ENCODE results near the gene CERS4. TPM values are rescaled to one million over a fixed set of nuclear protein-coding genes. Genes with fewer than 3 reads are reported as not detected.
A peak's percentile ranks its signal among the peaks of the same experiment; 100 is the strongest.

Gene CERS4
- polyA plus RNA-seq (ENCODE audit: low read depth in 6 of 6): 10 to 100 TPM; 36.3 to 53.3 (median 43.7) TPM

GRCh38 chr19:8208922-8209461 lies at the start of gene CERS4:
CERS4 (plus strand) TSS chr19:8209370; CDS start chr19:8251077, 41,707 bp downstream.
- Mint-ChIP-seq H3K27ac (peak within 1 kb of the TSS; percentile 98 to 100 (median 99)), H3K4me1 (peaks cover 30 to 57% (median 51%) of the 10 kb centered on the region in 3 donors), H3K9me3 (no peaks in the 10 kb centered on the region), H3K27me3 (no peaks in the 10 kb centered on the region), H3K4me3 (peak within 1 kb of the TSS; percentile 89 to 99 (median 97)), H3K36me3 (peaks cover 0 to 9% of the 10 kb centered on the region in 2 donors)
- ATAC-seq (ENCODE audit: low read depth in 2 of 2) (peak; percentile 71 to 74), DNase-seq (no peak)

GRCh38 chr19:8161135-8161646 lies 48.0 kb upstream of the CERS4 start:
- no peaks in the 10 kb centered on the region for H3K9me3 Mint-ChIP-seq
- peaks cover 3 to 8% (median 7%) of the 10 kb centered on the region in 3 donors for H3K27me3 Mint-ChIP-seq
- H3K36me3 Mint-ChIP-seq: no peaks in the 10 kb centered on the region
- DNase-seq (peak; percentile 36), ATAC-seq (ENCODE audit: low read depth in 2 of 2) (peak; percentile 37 to 79)
- H3K27ac Mint-ChIP-seq: peak overlapping the region in 1 of 6 donors; percentile 43
- peaks cover 16 to 24% (median 18%) of the 10 kb centered on the region in 3 donors for H3K4me1 Mint-ChIP-seq
- no peak overlapping the region for H3K4me3 Mint-ChIP-seq

GRCh38 chr19:8163759-8164158 lies 45.4 kb upstream of the CERS4 start:
- Mint-ChIP-seq H3K4me3 (no peak overlapping the region), H3K27me3 (no peaks in the 10 kb centered on the region), H3K4me1 (peaks cover 11 to 21% (median 18%) of the 10 kb centered on the region in 3 donors), H3K36me3 (no peaks in the 10 kb centered on the region), H3K9me3 (no peaks in the 10 kb centered on the region), H3K27ac (no peak overlapping the region)
- DNase-seq (no peak), ATAC-seq (ENCODE audit: low read depth in 2 of 2) (no peak)

GRCh38 chr19:8167985-8168384 lies 41.2 kb upstream of the CERS4 start:
- Mint-ChIP-seq H3K9me3 (no peaks in the 10 kb centered on the region), H3K4me1 (peaks cover 4 to 9% (median 7%) of the 10 kb centered on the region in 3 donors), H3K27me3 (peaks cover 0 to 5% (median 0%) of the 10 kb centered on the region in 3 donors), H3K4me3 (no peak overlapping the region), H3K36me3 (no peaks in the 10 kb centered on the region), H3K27ac (peak overlapping the region in 1 of 6 donors; percentile 47)
- ATAC-seq (ENCODE audit: low read depth in 2 of 2): no peak
- DNase-seq: no peak

GRCh38 chr19:8168537-8168936 lies 40.6 kb upstream of the CERS4 start:
- H3K27ac Mint-ChIP-seq: peak overlapping the region in 2 of 6 donors; percentile 20 to 47
- H3K36me3 Mint-ChIP-seq: no peaks in the 10 kb centered on the region
- no peak for DNase-seq
- H3K4me3 Mint-ChIP-seq: no peak overlapping the region
- H3K27me3 Mint-ChIP-seq: peaks cover 0 to 5% (median 0%) of the 10 kb centered on the region in 3 donors
- no peak for ATAC-seq (ENCODE audit: low read depth in 2 of 2)
- H3K9me3 Mint-ChIP-seq: no peaks in the 10 kb centered on the region
- peaks cover 4 to 9% (median 7%) of the 10 kb centered on the region in 3 donors for H3K4me1 Mint-ChIP-seq

GRCh38 chr19:8174706-8175105 lies 34.5 kb upstream of the CERS4 start:
- Mint-ChIP-seq H3K36me3 (no peaks in the 10 kb centered on the region), H3K27me3 (peaks cover 0 to 5% (median 0%) of the 10 kb centered on the region in 3 donors), H3K9me3 (no peaks in the 10 kb centered on the region), H3K27ac (no peak overlapping the region), H3K4me1 (peaks cover 0 to 4% (median 0%) of the 10 kb centered on the region in 3 donors), H3K4me3 (no peak overlapping the region)
- DNase-seq: no peak
- no peak for ATAC-seq (ENCODE audit: low read depth in 2 of 2)

GRCh38 chr19:8180018-8180417 lies 29.2 kb upstream of the CERS4 start:
- Mint-ChIP-seq H3K4me3 (no peak overlapping the region), H3K36me3 (no peaks in the 10 kb centered on the region), H3K4me1 (peaks cover 6 to 30% (median 8%) of the 10 kb centered on the region in 3 donors), H3K27ac (no peak overlapping the region), H3K9me3 (no peaks in the 10 kb centered on the region), H3K27me3 (no peaks in the 10 kb centered on the region)
- ATAC-seq (ENCODE audit: low read depth in 2 of 2): no peak
- no peak for DNase-seq

- Mint-ChIP-seq H3K4me3 (no peak overlapping the region), H3K9me3 (no peaks in the 10 kb centered on the region)
Measured at GRCh38 chr19:8184274-8184673, 24.9 kb upstream of the CERS4 start.

GRCh38 chr19:8185343-8186068 lies 23.7 kb upstream of the CERS4 start:
- Mint-ChIP-seq H3K4me3 (no peak overlapping the region), H3K36me3 (no peaks in the 10 kb centered on the region), H3K27me3 (no peaks in the 10 kb centered on the region), H3K27ac (peak overlapping the region in 2 of 6 donors; percentile 47 to 63), H3K4me1 (peaks cover 18 to 46% (median 18%) of the 10 kb centered on the region in 3 donors), H3K9me3 (no peaks in the 10 kb centered on the region)
- no peak for DNase-seq
- ATAC-seq (ENCODE audit: low read depth in 2 of 2): no peak

More at GRCh38 chr19:8184274-8184673, 24.9 kb upstream of the CERS4 start:
- Mint-ChIP-seq H3K27ac (peak overlapping the region in 1 of 6 donors; percentile 44), H3K36me3 (no peaks in the 10 kb centered on the region), H3K4me1 (peaks cover 18 to 41% (median 18%) of the 10 kb centered on the region in 3 donors), H3K27me3 (no peaks in the 10 kb centered on the region)
- ATAC-seq (ENCODE audit: low read depth in 2 of 2) (no peak), DNase-seq (no peak)

- DNase-seq (peak; percentile 33), ATAC-seq (ENCODE audit: low read depth in 2 of 2) (no peak)
- Mint-ChIP-seq H3K27ac (peak overlapping the region; percentile 96 to 100 (median 100)), H3K27me3 (no peaks in the 10 kb centered on the region), H3K9me3 (peaks cover 0 to 7% (median 3%) of the 10 kb centered on the region in 7 donors), H3K36me3 (no peaks in the 10 kb centered on the region), H3K4me1 (peaks cover 51 to 84% (median 68%) of the 10 kb centered on the region in 3 donors), H3K4me3 (peak overlapping the region; percentile 71 to 92 (median 84))
Measured at GRCh38 chr19:8192221-8192820, 16.8 kb upstream of the CERS4 start.

- ATAC-seq (ENCODE audit: low read depth in 2 of 2): peak; percentile 21 to 22
- Mint-ChIP-seq H3K27ac (peak overlapping the region; percentile 96 to 100 (median 100)), H3K4me3 (peak overlapping the region; percentile 71 to 95 (median 84)), H3K27me3 (no peaks in the 10 kb centered on the region), H3K9me3 (peaks cover 0 to 7% (median 3%) of the 10 kb centered on the region in 7 donors), H3K36me3 (no peaks in the 10 kb centered on the region), H3K4me1 (peaks cover 52 to 81% (median 73%) of the 10 kb centered on the region in 3 donors)
- peak; percentile 75 for DNase-seq
Measured at GRCh38 chr19:8194528-8195267, 14.5 kb upstream of the CERS4 start.

GRCh38 chr19:8196271-8196927 lies 12.8 kb upstream of the CERS4 start:
- Mint-ChIP-seq H3K4me3 (peak overlapping the region; percentile 73 to 92 (median 85)), H3K27ac (peak overlapping the region; percentile 70 to 100 (median 100)), H3K9me3 (peaks cover 0 to 6% (median 3%) of the 10 kb centered on the region in 7 donors), H3K27me3 (no peaks in the 10 kb centered on the region), H3K36me3 (no peaks in the 10 kb centered on the region), H3K4me1 (peaks cover 51 to 75% (median 73%) of the 10 kb centered on the region in 3 donors)
- ATAC-seq (ENCODE audit: low read depth in 2 of 2) (no peak), DNase-seq (peak; percentile 56)

Measured in naive B cell (primary cell).